Endothelial cell of umbilical vein (primary cell): ENCODE data around the gene PPM1E. TPM values are rescaled to one million over a fixed set of nuclear protein-coding genes. Genes with fewer than 3 reads are reported as not detected.

Experiments
- BruUV-seq: library from RNA; stranded (reverse); fragments of 400-500 nt; replicated peaks from 2 replicates; lab custom pipeline; 2021; lab: Mats Ljungman, UMichigan
- CTCF ChIA-PET: fragments of 300-600, 350-600 bp; sonication (Branson Sonifier 250); formaldehyde crosslinking; loops from one replicate; lab custom pipeline; 2021; ENCODE audit warnings: antibody characterized with exemption, inconsistent platforms; lab: Charles Lee
- POLR2A ChIA-PET: fragments of 300-600, 350-600 bp; sonication (Branson Sonifier 250); formaldehyde crosslinking; loops from one replicate; lab custom pipeline; 2021; ENCODE audit warnings: antibody characterized with exemption, inconsistent platforms; lab: Charles Lee
- DNase-seq: peaks from one replicate; pipeline ENCODE4 v3.0.0-alpha.2; 2011; ENCODE audit warnings: low read depth, low spot score
- FAIRE-seq: peaks from 2 replicates; lab custom pipeline; 2011; peaks lifted over from hg19 to GRCh38; lab: Jason Lieb, UNC
- H2AFZ ChIP-seq: 2 replicates; pipeline ENCODE4 v1.6.0; 2012; ENCODE audit warnings: low read depth, low read length, control low read depth, inconsistent platforms
- H3K27ac ChIP-seq: 2 replicates; pipeline ENCODE4 v1.5.1; 2011; ENCODE audit warnings: low read depth, mild to moderate bottlenecking, control low read depth, low read length, moderate library complexity; ENCODE audit not compliant: insufficient read depth
- H3K27me3 ChIP-seq, 2 experiments: 2 replicates each; pipeline versions ENCODE4 v1.6.0 to v1.6.1; 2011; ENCODE audit warnings: low read length in 2 of 2, mixed read lengths in 1 of 2; ENCODE audit not compliant: control insufficient read depth in 2 of 2, insufficient read depth in 2 of 2
- H3K36me3 ChIP-seq, 2 experiments: 2 replicates in 1 of 2; 3 replicates in 1 of 2; pipeline ENCODE4 v1.5.1; 2011; ENCODE audit warnings: low read length in 2 of 2, mild to moderate bottlenecking in 1 of 2, moderate library complexity in 1 of 2; ENCODE audit not compliant: control insufficient read depth in 2 of 2, insufficient read depth in 2 of 2; ENCODE audit errors: extremely low read depth in 1 of 2
- H3K4me1 ChIP-seq: 3 replicates; pipeline ENCODE4 v1.5.1; 2011; ENCODE audit warnings: mild to moderate bottlenecking, low read length; ENCODE audit not compliant: control insufficient read depth, insufficient read depth; ENCODE audit errors: extremely low read depth
- H3K4me2 ChIP-seq: 2 replicates; pipeline ENCODE4 v1.6.1; 2011; ENCODE audit warnings: low read length, control low read depth, mixed read lengths; ENCODE audit not compliant: insufficient read depth
- H3K4me3 ChIP-seq, 3 experiments: fragments of 200-600 bp in 1 of 3; sonication (generic), shearing (Covaris generic) in 1 of 3; replicated peaks in 1 of 3; 2 replicates each; pipeline ENCODE4 v1.5.1; 2011 to 2016; ENCODE audit warnings: control low read depth in 3 of 3, low read length in 3 of 3, mild to moderate bottlenecking in 2 of 3, inconsistent platforms in 1 of 3, low read depth in 1 of 3, moderate library complexity in 1 of 3; ENCODE audit not compliant: insufficient read depth in 1 of 3
- H3K79me2 ChIP-seq: 2 replicates; pipeline ENCODE4 v1.6.0; 2012; ENCODE audit warnings: low read length, inconsistent platforms; ENCODE audit not compliant: control insufficient read depth, insufficient read depth
- H3K9ac ChIP-seq: replicated peaks from 2 replicates; pipeline ENCODE3; 2011; ENCODE audit warnings: low read length, control low read depth; ENCODE audit not compliant: insufficient read depth; ENCODE audit errors: extremely low read depth
- H3K9me1 ChIP-seq: replicated peaks from 3 replicates; pipeline ENCODE4 v1.6.0; 2011; ENCODE audit warnings: mild to moderate bottlenecking, low read length; ENCODE audit not compliant: control insufficient read depth, insufficient read depth; ENCODE audit errors: extremely low read depth
- H3K9me3 ChIP-seq: replicated peaks from 2 replicates; pipeline ENCODE4 v1.5.1; 2012; ENCODE audit warnings: low read length, inconsistent platforms; ENCODE audit not compliant: control insufficient read depth, insufficient read depth
- H4K20me1 ChIP-seq: replicated peaks from 2 replicates; pipeline ENCODE3; 2011; ENCODE audit warnings: mild to moderate bottlenecking, low read length; ENCODE audit not compliant: control insufficient read depth, insufficient read depth; ENCODE audit errors: extremely low read depth
- EZH2 ChIP-seq: IDR thresholded peaks from 2 replicates; pipeline ENCODE4 v1.6.1; 2012; ENCODE audit warnings: borderline replicate concordance, low read depth, mild to moderate bottlenecking, moderate library complexity, low read length, inconsistent platforms; ENCODE audit not compliant: severe bottlenecking
- FOS ChIP-seq: IDR thresholded peaks from 2 replicates; pipeline ENCODE4 v1.6.1; 2011; ENCODE audit warnings: mild to moderate bottlenecking, low read length, moderate library complexity, borderline replicate concordance; ENCODE audit not compliant: insufficient read depth
- GATA2 ChIP-seq: IDR thresholded peaks from 2 replicates; pipeline ENCODE4 v1.7.0; 2011; ENCODE audit warnings: low read depth, mild to moderate bottlenecking, moderate library complexity, mixed read lengths, low read length; ENCODE audit not compliant: insufficient read length, insufficient read depth
- JUN ChIP-seq: IDR thresholded peaks from 2 replicates; pipeline ENCODE4 v1.6.1; 2011; ENCODE audit warnings: borderline replicate concordance, low read depth; ENCODE audit not compliant: insufficient read length, insufficient read depth
- MAX ChIP-seq: IDR thresholded peaks from 2 replicates; pipeline ENCODE4 v1.6.1; 2011; ENCODE audit not compliant: insufficient read depth, insufficient read length
- MYC ChIP-seq: IDR thresholded peaks from one replicate; pipeline ENCODE4 v1.6.1; 2011; ENCODE audit warnings: mild to moderate bottlenecking, low read depth, low read length
- POLR2A ChIP-seq: IDR thresholded peaks from 2 replicates; pipeline ENCODE4 v1.6.1; 2012; ENCODE audit warnings: low read depth, mild to moderate bottlenecking, control low read depth, low read length
- POLR2AphosphoS5 ChIP-seq: IDR thresholded peaks from 2 replicates; pipeline ENCODE4 v1.6.1; 2012; ENCODE audit warnings: low read depth, mild to moderate bottlenecking, control low read depth, low read length, moderate library complexity; ENCODE audit not compliant: insufficient read depth
- dilution Hi-C: fragments of 300-500 bp; cut with MboI; formaldehyde crosslinking; loops from one replicate; pipeline ENCODE4 v1.15.0; 2019; ENCODE audit warnings: low sequenced_read_pairs; ENCODE audit not compliant: extremely low pct_ligation_motif_present
- intact Hi-C: fragments of 100-400 bp; cut with micrococcal nuclease; formaldehyde crosslinking; loops from one replicate; pipeline ENCODE4 v1.10.0; 2022
- polyA plus RNA-seq, 4 experiments: library from polyadenylated mRNA; depleted of rRNA in 3 of 4; stranded (reverse) in 3 of 4; unstranded in 1 of 4; fragments of >200 nt; gene quantifications; 2 replicates each; pipeline versions ENCODE4 v1.2.1 to v1.2.3, GENCODE V29; 2011 to 2012; ENCODE audit warnings: missing spikeins in 1 of 4
- total RNA-seq: library from RNA; stranded (reverse); gene quantifications from 2 replicates; pipeline ENCODE4 v1.2.3, GENCODE V29; 2021
- TF ChIP-seq, protein P1 (sequence below), 2 donors: IDR thresholded peaks; 1 replicate in 1 of 2; 2 replicates in 1 of 2; pipeline ENCODE4 v1.5.1; 2011; ENCODE audit warnings: low read length in 2 of 2, mild to moderate bottlenecking in 2 of 2, moderate library complexity in 2 of 2, control low read depth in 1 of 2, inconsistent platforms in 1 of 2, low read depth in 1 of 2; ENCODE audit not compliant: insufficient read depth in 1 of 2; ENCODE audit errors: extremely low read depth in 1 of 2

The PPM1E gene
- total and polyA plus RNA-seq, 2 donors (not counting 3 experiments of a cell fraction or from before 2014, with no cell fraction given): 0.01 TPM; not detected in 1

DNA sequence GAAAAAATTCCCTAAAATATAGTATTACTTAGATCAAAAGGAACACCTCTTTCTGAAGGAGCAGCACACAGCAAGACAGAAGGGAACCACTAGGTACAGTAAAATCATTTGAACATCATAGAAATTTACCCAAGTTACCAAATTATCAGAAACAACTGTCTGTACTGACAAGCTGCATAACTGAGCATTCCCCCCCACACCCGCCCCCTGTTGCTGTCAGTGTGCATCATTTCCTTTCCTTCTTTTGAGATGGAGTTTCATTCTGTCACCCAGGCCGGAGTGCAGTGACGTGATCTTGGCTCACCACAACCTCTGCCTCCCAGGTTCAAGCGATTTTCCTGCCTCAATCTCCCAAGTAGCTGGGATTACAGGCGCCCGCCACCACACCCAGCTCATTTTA, 230.3 kb downstream of the PPM1E start:
- no peak overlapping the region for H3K9ac ChIP-seq
- no peak overlapping the region for H2AFZ ChIP-seq
- no TSS peak for BruUV-seq
- dilution Hi-C loops (no loop called here), intact Hi-C loops (no loop called here)
- DNase-seq: no peak
- no peak overlapping the region for H3K4me2 ChIP-seq
- no peaks in the 10 kb centered on the region for H3K4me1 ChIP-seq
- POLR2A ChIA-PET: interaction anchor here (0.7 kb wide), 1 partner anchor 357 kb away, joined by 9 read pairs; no protein-coding TSS in a partner anchor
- H4K20me1 ChIP-seq: no peaks in the 10 kb centered on the region
- no peak for TF ChIP-seq POLR2A
- no peak for TF ChIP-seq GATA2
- TF ChIP-seq MYC: no peak
- TF ChIP-seq EZH2: no peak
- no peak for TF ChIP-seq MAX
- TF ChIP-seq, protein P1, sequence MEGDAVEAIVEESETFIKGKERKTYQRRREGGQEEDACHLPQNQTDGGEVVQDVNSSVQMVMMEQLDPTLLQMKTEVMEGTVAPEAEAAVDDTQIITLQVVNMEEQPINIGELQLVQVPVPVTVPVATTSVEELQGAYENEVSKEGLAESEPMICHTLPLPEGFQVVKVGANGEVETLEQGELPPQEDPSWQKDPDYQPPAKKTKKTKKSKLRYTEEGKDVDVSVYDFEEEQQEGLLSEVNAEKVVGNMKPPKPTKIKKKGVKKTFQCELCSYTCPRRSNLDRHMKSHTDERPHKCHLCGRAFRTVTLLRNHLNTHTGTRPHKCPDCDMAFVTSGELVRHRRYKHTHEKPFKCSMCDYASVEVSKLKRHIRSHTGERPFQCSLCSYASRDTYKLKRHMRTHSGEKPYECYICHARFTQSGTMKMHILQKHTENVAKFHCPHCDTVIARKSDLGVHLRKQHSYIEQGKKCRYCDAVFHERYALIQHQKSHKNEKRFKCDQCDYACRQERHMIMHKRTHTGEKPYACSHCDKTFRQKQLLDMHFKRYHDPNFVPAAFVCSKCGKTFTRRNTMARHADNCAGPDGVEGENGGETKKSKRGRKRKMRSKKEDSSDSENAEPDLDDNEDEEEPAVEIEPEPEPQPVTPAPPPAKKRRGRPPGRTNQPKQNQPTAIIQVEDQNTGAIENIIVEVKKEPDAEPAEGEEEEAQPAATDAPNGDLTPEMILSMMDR (IDR thresholded peaks at IDR 0.05; ENCODE audit: extremely low read depth in 1 of 2, insufficient read depth in 1 of 2, low read depth in 1 of 2, low read length in 2 of 2): no peak
- TF ChIP-seq POLR2AphosphoS5: no peak
- TF ChIP-seq JUN: no peak
- no peak for TF ChIP-seq FOS
- no peak overlapping the region for H3K27ac ChIP-seq
- CTCF ChIA-PET: interaction anchor here (0.6 to 1.1 kb wide), 3 partner anchors 12 to 275 kb away, joined by 3 to 4 read pairs (median 3); no protein-coding TSS in a partner anchor
- no peaks in the 10 kb centered on the region for H3K9me3 ChIP-seq
- no peaks in the 10 kb centered on the region for H3K9me1 ChIP-seq
- no peaks in the 10 kb centered on the region for H3K27me3 ChIP-seq
- no peaks in the 10 kb centered on the region for H3K79me2 ChIP-seq
- no peaks in the 10 kb centered on the region for H3K36me3 ChIP-seq
- no peak overlapping the region for H3K4me3 ChIP-seq
- FAIRE-seq: peak; percentile 74
